Effector CD4-positive, alpha-beta T cell (primary cell): ENCODE results near the gene GATAD2A.

Source experiments
- DNase-seq: peaks from one replicate; pipeline ENCODE4 v3.0.0-alpha.2; 2020

The GATAD2A gene

GRCh38 chr19:19422156-19422555, 16.7 kb downstream of the GATAD2A start:
- no peak for DNase-seq

DNA sequence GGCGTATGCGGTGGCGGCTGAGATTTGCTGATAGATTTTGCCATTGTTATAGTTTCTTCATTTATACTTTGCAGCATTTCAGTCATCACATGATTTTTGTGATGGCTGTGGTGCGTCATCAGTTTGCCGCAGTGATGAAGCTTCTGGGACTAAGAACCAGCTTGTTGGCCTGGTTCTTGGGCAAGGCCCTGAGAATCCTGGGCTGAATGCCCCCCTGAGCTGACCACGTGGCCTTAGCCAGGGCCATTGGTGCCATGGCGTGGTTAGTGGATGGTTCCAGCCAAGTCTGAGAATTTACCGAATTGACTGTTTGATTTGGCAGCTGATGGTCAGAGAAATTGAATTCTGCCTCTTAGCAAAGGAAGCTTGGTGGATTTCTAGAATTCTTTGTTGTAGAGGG, 17.8 kb downstream of the GATAD2A start:
- no peak for DNase-seq

DNA sequence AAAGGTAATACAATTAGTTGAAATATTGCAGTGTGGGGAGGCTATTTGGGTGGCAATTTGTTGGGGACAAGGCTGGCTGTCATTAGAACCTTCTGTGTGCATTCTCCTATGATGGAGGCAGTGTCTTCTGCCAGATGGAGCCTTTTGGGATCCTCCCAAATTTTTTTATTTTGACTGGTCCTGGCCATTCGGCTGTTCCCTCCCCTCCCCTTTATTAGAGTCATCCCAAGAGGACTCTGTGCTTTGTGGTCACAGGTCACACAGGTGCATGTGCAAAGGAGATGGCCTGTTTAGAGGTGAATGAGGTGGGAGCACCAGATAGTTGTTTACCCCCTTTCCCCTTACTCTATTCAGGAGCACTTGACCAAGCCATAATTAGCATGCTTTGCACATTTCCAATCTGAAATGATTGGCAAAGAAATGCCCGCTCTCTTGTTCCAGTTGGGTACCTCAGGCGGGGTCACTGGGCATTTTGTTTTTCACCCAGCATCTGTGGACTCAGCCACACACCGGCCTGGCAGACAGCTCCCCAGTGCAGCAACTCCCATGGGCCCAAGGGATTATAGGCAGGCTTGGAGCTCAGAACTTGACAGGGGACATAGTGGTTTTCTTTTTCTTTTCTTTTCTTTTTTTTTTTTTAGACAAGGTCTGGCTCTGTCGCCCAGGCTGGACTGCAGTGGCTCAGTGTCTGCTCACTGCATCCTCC, 19.8 kb downstream of the GATAD2A start:
- no peak for DNase-seq

- no peak for DNase-seq
These were observed 20.7 kb downstream of the GATAD2A start for GRCh38 chr19:19426216-19426615.

- no peak for DNase-seq
These were observed 21.3 kb downstream of the GATAD2A start for GRCh38 chr19:19426799-19427198.

- DNase-seq = no peak
These were observed 21.8 kb downstream of the GATAD2A start for GRCh38 chr19:19427302-19427701.

DNA sequence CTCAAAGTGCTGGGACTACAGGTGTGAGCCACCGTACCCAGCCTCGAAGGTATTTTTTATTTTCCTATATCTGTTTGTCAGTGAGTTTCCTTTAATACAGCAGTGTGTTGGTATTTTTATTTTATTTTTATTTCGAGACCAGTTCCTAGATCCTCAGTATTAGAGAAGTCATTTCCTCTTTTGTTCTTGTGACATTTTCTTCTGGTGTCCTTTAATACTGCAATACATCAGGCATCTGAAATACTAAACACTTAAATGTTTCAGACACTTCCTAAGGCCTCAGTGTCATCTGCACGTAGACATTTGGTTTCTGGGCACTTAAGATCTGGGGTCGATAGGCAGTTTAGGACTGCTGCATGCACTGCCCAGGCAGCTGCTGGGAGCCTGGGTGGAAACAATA, 22.5 kb downstream of the GATAD2A start:
- DNase-seq = no peak

GRCh38 chr19:19428746-19429145, 23.3 kb downstream of the GATAD2A start:
- no peak for DNase-seq

DNA sequence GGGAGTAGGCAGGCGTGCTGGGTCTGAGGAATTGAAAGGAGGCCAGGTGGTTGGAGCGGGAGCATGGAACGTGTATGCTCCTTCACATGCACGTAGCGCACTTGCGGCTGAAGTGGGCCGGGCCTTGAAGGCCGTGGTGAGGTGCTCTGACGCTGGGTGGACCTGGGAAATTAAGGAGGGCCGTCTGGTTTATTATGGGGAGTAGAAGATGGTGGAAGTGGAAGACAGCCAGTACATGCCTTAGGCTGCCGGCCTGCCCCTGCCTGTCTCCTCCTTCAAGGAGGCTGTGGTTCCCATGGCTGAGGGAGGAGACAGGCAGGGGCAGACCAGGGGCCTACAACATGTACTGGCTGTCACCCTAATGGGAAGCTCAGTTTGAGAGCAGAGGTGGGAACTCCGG, 23.9 kb downstream of the GATAD2A start:
- DNase-seq = no peak

DNA sequence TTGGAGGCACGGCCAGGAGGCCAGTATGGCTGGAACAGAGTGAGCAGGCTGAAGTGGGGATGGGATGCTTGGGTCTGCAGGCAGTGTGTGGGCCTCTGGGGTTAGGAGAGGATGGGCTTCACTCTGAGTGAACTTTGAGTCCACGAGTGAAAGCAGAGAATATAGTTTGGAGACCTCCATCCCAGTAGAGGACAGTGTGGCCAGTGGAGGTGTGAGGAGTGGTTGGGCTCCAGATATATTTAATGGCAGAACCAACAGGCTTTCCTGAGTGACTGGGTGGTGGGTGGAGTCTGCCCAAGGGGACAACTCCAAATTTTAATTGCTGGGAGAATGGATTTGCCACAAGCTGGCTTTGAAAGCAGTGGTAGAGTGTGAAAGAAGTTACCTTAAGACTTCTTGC, 27.3 kb downstream of the GATAD2A start:
- no peak for DNase-seq

- DNase-seq = no peak
These were observed 28.3 kb downstream of the GATAD2A start for GRCh38 chr19:19433666-19434213.

DNA sequence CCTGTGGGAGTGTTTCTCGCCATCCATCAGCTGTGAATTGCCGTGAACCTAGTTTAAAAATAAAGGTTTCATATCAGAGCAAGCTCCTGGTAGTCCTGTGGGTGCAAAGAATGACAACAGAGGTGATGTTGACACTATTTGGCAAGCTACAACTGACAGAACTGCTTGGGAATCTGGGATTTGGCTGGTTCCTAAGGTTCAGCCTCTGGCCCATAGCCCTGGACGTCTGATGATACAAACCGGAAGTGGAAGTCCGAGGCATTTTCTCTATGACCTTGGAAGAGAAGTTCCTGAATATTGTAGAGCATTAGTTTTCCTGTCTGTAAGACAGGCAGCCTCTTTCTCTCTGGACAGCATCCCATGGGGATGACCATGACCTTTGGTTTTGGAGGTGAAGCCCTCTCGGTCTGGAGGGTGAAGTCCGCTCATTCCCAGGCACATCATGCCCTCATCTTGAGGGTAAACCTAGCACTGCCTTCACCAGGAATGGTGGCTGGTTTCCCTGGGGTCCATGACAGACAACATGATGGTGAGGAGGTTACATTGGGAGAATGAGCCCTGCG, 29.1 kb downstream of the GATAD2A start:
- no peak for DNase-seq

DNA sequence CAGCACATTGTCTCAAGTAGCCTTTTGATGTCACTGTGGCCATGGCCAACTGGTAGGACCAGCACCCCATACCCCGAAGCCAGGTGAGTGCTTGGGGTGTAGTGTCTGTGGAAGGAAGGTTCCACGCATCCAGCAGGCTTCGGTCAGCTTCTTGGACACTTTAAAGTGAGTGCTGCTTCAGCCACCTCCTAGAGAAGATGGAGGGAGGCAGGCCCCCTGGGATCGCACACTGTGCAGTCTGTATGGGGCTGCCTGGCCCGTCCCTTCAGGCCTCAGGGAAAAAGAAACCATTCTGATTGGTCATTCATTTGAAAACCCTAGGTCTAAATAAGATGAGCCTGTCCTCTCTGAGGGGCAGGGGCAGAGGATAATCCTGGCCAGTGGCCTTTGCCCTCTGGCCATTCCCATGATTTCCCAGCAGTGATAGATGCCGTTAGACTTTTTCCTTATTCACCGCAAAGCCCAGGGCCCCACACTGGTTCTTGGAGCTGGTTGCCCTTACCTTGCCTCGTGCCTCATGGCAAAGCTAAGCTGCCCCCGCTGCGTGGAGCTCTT, 30.7 kb downstream of the GATAD2A start:
- DNase-seq = no peak

DNA sequence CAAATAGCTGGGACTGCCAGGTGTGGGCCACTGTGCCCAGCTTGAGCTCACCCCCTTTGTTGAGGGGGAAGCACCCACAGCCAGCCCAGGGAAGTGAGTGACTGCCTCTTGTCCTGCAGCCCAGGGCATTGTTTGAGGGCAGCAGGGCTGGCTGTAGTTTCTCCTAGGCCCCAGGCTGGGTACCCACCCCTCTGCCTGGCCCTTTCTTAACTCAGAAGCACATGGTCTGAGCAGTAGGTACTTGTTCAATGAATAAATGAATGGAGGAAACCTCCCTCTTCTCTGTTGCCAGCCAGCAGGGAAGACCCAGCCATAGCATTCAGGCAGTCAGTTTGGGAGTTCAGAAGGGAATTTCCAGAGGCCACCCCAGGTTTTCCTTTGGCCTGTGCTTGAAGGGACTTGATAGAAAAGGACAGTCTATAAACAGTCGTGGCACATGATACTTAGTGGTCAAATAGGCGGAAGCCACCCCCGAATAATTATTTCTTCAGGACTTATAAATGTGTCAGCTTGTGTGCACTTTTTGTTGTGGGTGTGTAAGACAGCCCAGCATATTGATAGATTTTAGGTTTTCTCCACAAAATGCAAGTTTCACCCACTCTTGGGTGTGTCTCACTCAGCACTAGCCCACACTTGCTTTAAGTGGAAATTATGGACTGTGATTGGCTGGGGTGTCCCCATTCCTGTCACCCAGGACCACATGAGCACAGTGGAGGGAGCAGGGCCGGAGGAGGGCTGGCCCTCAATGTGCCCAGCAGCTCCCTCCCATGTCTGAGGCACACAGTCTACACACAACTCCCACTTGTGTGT, 33.1 kb downstream of the GATAD2A start:
- no peak for DNase-seq

GRCh38 chr19:19439176-19439482, 33.7 kb downstream of the GATAD2A start:
- DNase-seq = no peak

DNA sequence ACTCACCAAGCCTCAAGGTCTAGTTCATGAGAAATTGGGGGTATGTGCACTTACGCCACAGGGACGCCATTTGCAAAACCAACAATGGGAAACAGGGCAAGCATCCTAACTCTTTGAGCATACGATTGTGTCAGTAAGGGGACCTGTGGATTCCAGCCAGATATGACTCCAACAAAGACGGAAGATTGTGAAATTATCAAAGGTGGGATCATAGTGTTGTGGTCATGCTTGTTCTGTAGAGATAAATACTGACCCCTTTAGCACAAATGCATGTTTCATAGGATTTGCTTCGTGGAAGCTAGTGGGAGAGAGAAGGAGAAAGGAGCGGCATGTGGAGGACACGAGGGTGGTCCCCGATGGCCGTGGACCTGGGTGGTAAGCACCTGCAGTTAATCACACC, 37.8 kb downstream of the GATAD2A start:
- no peak for DNase-seq

DNA sequence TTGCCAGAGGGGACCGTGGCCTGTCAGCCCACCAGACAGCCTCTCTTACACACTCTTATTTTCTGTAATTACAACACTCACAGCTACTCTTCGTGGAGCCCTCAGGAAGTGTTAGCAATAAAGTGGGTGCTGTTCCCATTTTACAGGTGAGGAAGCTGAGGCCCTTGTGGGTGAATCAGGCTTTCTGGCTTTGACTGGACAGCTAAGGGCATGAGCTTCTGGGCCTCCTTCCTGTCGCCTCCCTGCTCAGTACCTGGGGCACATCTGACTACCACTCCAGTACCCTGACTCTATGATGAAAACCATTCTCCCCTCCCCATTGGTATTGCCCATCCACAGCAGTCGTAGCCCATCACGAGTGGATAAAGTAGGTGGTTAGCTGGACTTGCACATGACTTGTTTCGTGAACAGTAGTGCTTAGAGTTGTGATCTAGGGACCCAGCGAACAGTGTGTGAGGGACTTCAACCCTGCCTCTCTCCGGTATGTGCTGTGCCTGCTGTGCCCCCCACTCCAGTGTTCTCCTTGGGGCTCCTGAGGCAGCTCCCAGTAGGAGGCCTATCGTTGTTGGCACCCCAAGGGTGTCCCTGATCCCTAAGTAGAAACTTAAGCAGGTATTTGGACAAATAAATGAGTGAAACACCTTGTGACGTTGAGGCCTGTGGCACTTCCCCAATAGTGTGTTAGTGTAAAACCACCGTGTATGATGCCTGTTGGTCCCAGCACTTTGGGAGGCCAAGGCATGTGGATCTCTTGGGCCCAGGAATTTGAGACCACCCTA, 38.6 kb downstream of the GATAD2A start:
- no peak for DNase-seq

- DNase-seq = no peak
These were observed 39.2 kb downstream of the GATAD2A start for GRCh38 chr19:19444681-19445155.

DNA sequence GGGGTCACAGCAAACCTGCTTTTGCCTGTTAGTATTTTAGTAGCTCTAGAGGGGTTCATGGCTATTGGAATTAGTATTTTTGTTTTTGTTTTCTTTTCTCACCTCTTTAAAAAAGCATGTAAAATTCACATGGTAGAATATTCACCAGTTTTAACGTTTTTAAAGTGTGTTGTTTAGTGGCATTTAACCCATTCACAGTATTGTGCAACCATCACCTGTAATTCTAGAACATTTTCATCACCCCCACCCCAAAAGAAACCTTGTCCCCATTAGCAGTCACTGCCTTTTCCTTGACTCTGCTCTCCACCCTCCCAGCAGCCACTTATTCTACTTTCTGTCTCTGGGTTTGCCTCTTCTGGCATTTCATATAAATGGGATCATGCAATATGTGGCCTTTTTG, 39.8 kb downstream of the GATAD2A start:
- DNase-seq = no peak

- DNase-seq = no peak
These were observed 40.5 kb downstream of the GATAD2A start for GRCh38 chr19:19445911-19446361.

DNA sequence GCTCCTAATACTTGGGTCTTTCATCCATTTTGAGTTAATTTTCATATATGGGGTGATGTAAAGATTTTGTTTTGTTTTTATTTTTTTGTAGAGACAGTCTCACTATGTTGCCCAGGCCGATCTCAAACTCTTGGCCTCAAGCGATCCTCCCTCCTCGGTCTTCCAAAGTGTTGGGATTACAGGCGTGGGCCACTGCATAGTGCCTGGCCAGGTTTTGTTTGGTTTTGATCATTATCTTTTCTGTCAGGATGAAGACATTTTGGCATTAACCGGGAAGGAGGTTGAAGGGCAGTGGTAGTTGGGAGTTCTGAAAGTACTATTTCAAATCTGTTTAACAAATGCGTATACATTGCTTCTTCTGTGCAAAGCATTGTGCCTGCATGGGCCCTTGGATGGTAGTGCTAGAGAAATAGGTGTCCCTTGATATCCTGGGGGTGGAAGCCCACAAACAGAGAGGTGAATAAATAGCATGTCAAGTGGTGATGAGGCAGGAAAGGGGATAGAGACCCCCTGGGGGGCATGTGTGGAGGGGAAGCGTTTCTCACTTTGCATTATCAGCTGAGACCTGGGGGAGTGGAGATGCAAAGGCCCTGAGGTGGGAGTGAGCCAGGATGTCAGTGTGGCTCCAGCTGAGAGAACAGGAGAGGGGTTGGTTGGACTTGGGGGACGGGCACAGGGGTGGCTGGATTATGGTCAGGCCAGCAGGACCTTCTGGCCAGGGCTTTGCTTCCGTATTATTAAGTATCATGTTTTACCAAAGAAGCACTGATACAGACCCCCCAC, 41.4 kb downstream of the GATAD2A start:
- no peak for DNase-seq
